Measurements from ENCODE around the gene PKNOX2. TPM values are rescaled to one million over a fixed set of nuclear protein-coding genes. Genes with fewer than 3 reads are reported as not detected.

PKNOX2 gene
- total RNA-seq, 4 donors from 2014 or later: 1.5 to 4.6 (median 2.8) TPM

GRCh38 chr11:125435461-125436238 is 271.1 kb downstream of the PKNOX2 start:
- DNase-seq (ENCODE audit: low spot score in 2 of 2): no peak
- intact Hi-C loops (cut with DNase I; ENCODE audit: low total_unique reads): no loop called here
- no peak for TF ChIP-seq POLR2A (IDR thresholded peaks at IDR 0.05)
- TF ChIP-seq, protein P1, sequence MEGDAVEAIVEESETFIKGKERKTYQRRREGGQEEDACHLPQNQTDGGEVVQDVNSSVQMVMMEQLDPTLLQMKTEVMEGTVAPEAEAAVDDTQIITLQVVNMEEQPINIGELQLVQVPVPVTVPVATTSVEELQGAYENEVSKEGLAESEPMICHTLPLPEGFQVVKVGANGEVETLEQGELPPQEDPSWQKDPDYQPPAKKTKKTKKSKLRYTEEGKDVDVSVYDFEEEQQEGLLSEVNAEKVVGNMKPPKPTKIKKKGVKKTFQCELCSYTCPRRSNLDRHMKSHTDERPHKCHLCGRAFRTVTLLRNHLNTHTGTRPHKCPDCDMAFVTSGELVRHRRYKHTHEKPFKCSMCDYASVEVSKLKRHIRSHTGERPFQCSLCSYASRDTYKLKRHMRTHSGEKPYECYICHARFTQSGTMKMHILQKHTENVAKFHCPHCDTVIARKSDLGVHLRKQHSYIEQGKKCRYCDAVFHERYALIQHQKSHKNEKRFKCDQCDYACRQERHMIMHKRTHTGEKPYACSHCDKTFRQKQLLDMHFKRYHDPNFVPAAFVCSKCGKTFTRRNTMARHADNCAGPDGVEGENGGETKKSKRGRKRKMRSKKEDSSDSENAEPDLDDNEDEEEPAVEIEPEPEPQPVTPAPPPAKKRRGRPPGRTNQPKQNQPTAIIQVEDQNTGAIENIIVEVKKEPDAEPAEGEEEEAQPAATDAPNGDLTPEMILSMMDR (IDR thresholded peaks at IDR 0.05): no peak
- H3K4me3 ChIP-seq (ENCODE audit: low read depth, poor library complexity, severe bottlenecking): no peak overlapping the region
- WGBS, 2 donors: 78 to 83% methylated on average over 8 to 9 of the region's 9 CpGs

GRCh38 chr11:125441648-125442410 is 277.3 kb downstream of the PKNOX2 start:
- intact Hi-C loops (cut with DNase I; ENCODE audit: low total_unique reads): no loop called here
- H3K4me3 ChIP-seq (ENCODE audit: low read depth, poor library complexity, severe bottlenecking): no peak overlapping the region
- TF ChIP-seq, protein P1 (IDR thresholded peaks at IDR 0.05): no peak
- TF ChIP-seq POLR2A (IDR thresholded peaks at IDR 0.05): no peak
- DNase-seq (ENCODE audit: low spot score in 2 of 2): no peak
- WGBS, 2 donors: 65 to 71% methylated on average over 11 of the region's 11 CpGs

GRCh38 chr11:125442946-125443345 is 278.4 kb downstream of the PKNOX2 start:
- WGBS, 2 donors: 94 to 95% methylated on average over 6 of the region's 6 CpGs
- TF ChIP-seq, protein P1 (IDR thresholded peaks at IDR 0.05): no peak
- TF ChIP-seq POLR2A (IDR thresholded peaks at IDR 0.05): no peak
- H3K4me3 ChIP-seq (ENCODE audit: low read depth, poor library complexity, severe bottlenecking): no peak overlapping the region
- intact Hi-C loops (cut with DNase I; ENCODE audit: low total_unique reads): no loop called here
- no peak for DNase-seq (ENCODE audit: low spot score in 2 of 2)

- no peak for DNase-seq (ENCODE audit: low spot score in 2 of 2)
- intact Hi-C loops (cut with DNase I; ENCODE audit: low total_unique reads): no loop called here
- 43 to 47% methylated on average over 9 to 10 of the region's 10 CpGs for WGBS, 2 donors
- TF ChIP-seq POLR2A (IDR thresholded peaks at IDR 0.05): no peak
- TF ChIP-seq, protein P1 (IDR thresholded peaks at IDR 0.05): no peak
- no peak overlapping the region for H3K4me3 ChIP-seq (ENCODE audit: low read depth, poor library complexity, severe bottlenecking)
These were observed 279.3 kb downstream of the PKNOX2 start for GRCh38 chr11:125443767-125444311.

- TF ChIP-seq, protein P1 (IDR thresholded peaks at IDR 0.05): no peak
- TF ChIP-seq POLR2A (IDR thresholded peaks at IDR 0.05): no peak
- WGBS, 2 donors: 92 to 93% methylated on average over 12 of the region's 12 CpGs
- no peak for DNase-seq (ENCODE audit: low spot score in 2 of 2)
- intact Hi-C loops (cut with DNase I; ENCODE audit: low total_unique reads): no loop called here
- H3K4me3 ChIP-seq (ENCODE audit: low read depth, poor library complexity, severe bottlenecking): no peak overlapping the region
These were observed 281.2 kb downstream of the PKNOX2 start for GRCh38 chr11:125445731-125446130.

Data from lower leg skin (tissue), 4 donors.